ENCODE measurements around the gene SARS2.

DNA sequence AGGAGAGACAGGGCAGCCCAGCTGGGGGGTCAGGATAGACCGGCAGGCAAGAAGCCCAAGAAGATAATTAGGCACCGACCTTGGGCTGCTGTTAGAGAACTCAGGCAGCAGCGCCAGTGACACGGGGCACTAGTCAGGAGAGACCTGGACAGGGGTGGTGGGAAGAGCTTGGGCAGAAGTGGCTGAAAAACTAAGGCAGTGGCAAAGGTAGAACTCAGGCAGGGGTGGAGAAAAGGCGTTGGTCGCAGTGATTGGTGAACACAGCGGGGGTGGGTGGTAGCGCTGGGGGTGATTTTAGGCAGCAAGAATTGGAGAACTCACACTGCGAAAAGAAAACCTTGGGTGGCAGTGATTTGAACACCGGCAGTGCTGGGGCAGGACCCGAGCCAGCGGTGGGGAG, 22.9 kb downstream of the SARS2 start:
- TF ChIP-seq, protein P1, sequence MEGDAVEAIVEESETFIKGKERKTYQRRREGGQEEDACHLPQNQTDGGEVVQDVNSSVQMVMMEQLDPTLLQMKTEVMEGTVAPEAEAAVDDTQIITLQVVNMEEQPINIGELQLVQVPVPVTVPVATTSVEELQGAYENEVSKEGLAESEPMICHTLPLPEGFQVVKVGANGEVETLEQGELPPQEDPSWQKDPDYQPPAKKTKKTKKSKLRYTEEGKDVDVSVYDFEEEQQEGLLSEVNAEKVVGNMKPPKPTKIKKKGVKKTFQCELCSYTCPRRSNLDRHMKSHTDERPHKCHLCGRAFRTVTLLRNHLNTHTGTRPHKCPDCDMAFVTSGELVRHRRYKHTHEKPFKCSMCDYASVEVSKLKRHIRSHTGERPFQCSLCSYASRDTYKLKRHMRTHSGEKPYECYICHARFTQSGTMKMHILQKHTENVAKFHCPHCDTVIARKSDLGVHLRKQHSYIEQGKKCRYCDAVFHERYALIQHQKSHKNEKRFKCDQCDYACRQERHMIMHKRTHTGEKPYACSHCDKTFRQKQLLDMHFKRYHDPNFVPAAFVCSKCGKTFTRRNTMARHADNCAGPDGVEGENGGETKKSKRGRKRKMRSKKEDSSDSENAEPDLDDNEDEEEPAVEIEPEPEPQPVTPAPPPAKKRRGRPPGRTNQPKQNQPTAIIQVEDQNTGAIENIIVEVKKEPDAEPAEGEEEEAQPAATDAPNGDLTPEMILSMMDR (IDR thresholded peaks at IDR 0.05): no peak
- no peak for TF ChIP-seq POLR2A (IDR thresholded peaks at IDR 0.05)
- TF ChIP-seq EP300 (IDR thresholded peaks at IDR 0.05): no peak

Measured in tibial nerve (tissue), 4 donors.